OCI-M2 (cell line): ENCODE measurements around the gene MEGF10.

ENCODE experiments used
- DNase-seq: peaks from one replicate; lab custom pipeline; 2025; ENCODE audit not compliant: unreplicated experiment; lab: John Stamatoyannopoulos, UW

The MEGF10 gene

GRCh38 chr5:127409246-127409917 lies 118.8 kb downstream of the MEGF10 start:
- no peak for DNase-seq

GRCh38 chr5:127409921-127410675 lies 119.5 kb downstream of the MEGF10 start:
- no peak for DNase-seq

- DNase-seq: no peak
Observed at GRCh38 chr5:127410959-127411358, 120.4 kb downstream of the MEGF10 start.

- DNase-seq: no peak
Observed at GRCh38 chr5:127411381-127411780, 120.8 kb downstream of the MEGF10 start.

GRCh38 chr5:127412698-127413097 lies 122.1 kb downstream of the MEGF10 start:
- no peak for DNase-seq

GRCh38 chr5:127415034-127415433 lies 124.4 kb downstream of the MEGF10 start:
- DNase-seq: no peak

GRCh38 chr5:127416906-127417305 lies 126.3 kb downstream of the MEGF10 start:
- no peak for DNase-seq

- DNase-seq: no peak
Observed at GRCh38 chr5:127417528-127417927, 126.9 kb downstream of the MEGF10 start.

- no peak for DNase-seq
Observed at GRCh38 chr5:127418367-127418766, 127.8 kb downstream of the MEGF10 start.

GRCh38 chr5:127418974-127419682 lies 128.5 kb downstream of the MEGF10 start:
- no peak for DNase-seq

GRCh38 chr5:127419683-127420257 lies 129.2 kb downstream of the MEGF10 start:
- no peak for DNase-seq

- no peak for DNase-seq
Observed at GRCh38 chr5:127420758-127421157, 130.2 kb downstream of the MEGF10 start.

- no peak for DNase-seq
Observed at GRCh38 chr5:127421471-127421870, 130.9 kb downstream of the MEGF10 start.

- DNase-seq: no peak
Observed at GRCh38 chr5:127423173-127423798, 132.7 kb downstream of the MEGF10 start.

GRCh38 chr5:127425037-127425436 lies 134.4 kb downstream of the MEGF10 start:
- no peak for DNase-seq

GRCh38 chr5:127425868-127426267 lies 135.3 kb downstream of the MEGF10 start:
- DNase-seq: no peak

GRCh38 chr5:127426661-127427060 lies 136.1 kb downstream of the MEGF10 start:
- no peak for DNase-seq

- DNase-seq: no peak
Observed at GRCh38 chr5:127428276-127428675, 137.7 kb downstream of the MEGF10 start.

GRCh38 chr5:127428748-127429147 lies 138.2 kb downstream of the MEGF10 start:
- DNase-seq: no peak

- no peak for DNase-seq
Observed at GRCh38 chr5:127429928-127430327, 139.3 kb downstream of the MEGF10 start.

- no peak for DNase-seq
Observed at GRCh38 chr5:127430627-127431026, 140.0 kb downstream of the MEGF10 start.
